ENCODE measurements around the gene NKX1-2.

The NKX1-2 gene

DNA sequence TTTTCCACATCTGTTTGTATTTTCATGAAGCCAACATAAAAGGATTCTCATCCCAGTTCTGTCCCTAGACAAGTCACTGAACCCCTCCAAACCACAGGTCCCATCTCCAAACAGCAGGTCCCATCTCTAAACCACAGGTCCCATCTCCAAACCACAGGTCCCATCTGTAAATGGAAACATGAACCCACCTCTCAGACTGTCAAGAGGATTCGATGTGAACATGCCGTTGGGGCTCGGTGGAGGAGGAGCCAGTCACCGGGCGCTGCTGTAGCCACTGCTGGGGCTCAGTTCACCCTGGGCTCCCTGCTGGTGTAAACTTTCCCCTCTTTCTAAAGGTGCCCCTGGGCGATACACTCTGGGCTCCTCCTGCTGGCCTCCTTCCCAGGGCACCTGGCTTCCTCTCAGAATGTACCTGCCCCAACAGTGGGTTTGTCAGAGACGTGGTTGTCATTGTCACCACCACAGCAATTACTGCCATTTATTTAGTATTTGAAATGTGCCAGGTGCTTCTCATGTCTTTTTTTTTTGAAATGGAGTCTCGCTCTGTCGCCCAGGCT lies 24.8 kb upstream of the NKX1-2 start:
- DNase-seq, result no peak

DNA sequence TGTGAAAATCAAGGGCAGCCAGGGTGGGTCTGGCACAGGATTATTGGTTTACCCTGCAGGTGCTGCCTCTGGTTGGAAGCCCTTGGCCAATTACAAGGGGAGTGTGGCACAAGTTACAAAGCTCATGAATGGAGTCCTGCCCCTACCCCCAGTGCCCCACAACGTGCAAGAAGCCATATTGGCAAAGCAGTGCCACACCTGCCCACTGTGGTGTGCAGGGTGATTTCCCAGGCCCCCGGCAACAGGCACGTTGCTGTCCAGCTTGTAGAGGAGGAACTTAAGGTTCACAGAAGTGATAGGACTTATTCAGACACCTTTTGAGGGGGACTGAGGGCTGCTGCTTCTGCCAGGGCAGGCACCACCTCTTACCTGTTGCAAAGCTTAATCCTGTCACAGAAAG lies 23.2 kb upstream of the NKX1-2 start:
- DNase-seq, result no peak

DNA sequence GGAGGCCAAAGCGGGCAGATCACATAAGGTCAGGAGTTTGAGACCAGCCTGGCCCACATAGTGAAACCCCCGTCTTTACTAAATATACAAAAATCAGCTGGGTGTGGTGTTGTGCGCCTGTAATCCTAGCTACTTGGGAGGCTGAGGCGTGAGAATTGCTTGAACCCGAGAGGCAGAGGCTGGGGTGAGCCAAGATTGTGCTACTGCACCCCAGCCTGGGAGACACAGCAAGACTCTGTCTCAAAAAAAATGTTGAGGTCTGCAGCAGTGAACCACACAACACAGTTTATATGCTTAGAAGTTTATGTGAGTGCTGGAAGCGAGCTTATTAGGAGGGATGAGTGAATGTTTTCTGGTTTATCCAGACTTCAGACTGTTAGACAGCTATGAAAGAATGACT lies 22.2 kb upstream of the NKX1-2 start:
- no peak for DNase-seq

DNA sequence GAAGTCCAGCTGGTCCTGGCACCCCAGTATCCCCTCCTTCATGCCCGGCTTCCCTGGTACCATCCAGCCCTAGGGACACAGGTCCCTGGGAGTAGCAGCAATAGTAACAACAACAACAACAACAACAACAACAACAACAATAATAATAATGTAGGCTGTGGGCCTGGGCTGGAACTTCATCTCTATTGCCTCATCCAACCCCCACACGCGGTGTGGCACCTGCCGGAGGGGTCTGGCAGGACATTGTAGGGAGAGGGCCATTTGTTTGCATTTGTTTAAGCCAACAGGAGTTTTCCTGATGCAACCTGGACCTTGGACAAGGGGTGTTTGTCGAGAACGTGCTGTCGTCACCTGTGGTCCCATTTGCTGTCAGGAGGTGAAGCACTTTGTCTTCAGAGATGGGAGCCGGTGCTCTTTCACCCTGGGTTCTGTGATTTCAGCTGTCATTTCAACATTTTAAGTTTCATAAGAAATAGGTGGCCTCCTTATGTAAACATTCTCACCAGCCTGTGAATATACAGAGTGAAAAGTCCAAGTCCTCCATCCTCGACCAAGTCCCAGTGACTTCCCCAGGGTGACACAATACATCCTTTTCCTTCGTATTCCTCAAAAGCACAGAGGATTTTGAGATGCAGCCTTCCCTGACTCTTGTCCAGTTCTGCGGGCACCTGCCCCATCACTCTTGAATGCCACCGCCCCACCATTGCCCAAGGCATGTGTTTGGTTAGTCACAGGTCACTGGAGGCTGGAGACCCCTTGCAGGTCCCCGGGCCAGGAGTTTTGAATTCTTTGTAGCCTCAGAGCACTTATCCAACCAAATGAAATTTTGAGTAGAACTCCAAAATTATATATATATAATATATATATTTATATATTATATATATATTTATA lies 21.0 kb upstream of the NKX1-2 start:
- DNase-seq, result no peak

DNA sequence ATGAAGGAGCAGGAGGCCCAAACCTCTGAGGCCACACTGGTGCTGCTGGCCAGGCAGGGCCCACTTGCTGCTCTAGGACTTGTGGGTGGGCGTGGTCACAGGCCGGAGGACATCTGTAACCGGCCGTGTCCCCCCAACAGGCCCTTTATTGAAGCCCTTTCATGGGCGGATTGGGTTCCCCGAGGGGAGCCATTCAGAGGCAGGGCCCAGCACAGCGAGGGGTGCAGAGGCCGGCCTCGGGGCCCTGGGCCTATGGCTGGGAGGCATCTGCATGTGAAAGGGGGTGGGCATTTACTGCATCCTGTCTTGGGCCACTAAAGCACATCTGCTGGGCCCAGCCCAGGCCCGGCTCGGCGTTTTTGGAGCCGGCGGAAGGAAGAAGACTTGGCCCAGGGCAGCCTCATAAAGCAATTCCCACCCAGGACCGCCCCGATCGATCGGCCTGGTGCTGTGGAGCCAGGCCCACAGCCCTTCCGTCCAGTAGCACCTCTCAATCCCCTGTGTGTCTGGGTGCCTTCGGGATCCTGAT lies 20.2 kb upstream of the NKX1-2 start:
- no peak for DNase-seq

DNA sequence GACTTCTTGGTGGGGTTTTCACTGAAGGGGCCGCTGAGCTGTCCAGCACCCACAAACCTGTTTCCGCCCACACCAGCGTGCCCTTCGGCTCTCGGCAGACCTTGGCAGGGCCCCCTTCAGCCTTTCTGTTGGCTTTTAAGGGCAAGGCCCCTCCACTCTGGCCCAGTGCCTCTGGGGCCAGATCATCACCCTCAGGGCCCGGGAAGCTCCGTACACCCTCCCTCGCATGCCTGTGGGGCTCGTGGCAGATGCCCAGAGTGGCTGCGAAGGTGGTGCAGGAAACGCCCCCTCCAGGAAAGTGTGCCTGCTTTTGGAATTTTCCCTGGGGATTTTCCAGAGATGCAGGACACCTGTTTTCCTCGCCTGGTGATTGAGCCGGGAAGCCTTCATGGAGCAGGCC lies 18.8 kb upstream of the NKX1-2 start:
- no peak for DNase-seq

DNA sequence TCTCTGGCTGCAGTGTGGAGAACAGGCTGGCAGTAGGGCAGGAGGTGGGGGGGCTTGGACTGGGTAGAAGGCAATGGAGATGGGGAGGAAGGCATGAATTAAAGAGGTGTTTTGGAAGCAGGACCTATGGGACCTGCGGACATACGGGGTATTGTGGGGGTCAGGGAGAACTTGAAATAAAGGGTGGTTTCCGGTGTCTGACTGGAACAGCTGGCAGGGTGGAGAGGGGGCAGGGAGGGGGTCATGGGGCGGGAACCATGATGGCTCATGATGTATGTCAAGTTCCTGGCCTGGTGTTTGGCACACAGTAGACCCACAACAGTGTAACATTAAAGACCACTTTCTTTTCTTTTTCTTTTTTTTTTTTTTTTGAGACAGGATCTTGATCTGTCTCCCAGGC lies 17.3 kb upstream of the NKX1-2 start:
- no peak for DNase-seq

DNA sequence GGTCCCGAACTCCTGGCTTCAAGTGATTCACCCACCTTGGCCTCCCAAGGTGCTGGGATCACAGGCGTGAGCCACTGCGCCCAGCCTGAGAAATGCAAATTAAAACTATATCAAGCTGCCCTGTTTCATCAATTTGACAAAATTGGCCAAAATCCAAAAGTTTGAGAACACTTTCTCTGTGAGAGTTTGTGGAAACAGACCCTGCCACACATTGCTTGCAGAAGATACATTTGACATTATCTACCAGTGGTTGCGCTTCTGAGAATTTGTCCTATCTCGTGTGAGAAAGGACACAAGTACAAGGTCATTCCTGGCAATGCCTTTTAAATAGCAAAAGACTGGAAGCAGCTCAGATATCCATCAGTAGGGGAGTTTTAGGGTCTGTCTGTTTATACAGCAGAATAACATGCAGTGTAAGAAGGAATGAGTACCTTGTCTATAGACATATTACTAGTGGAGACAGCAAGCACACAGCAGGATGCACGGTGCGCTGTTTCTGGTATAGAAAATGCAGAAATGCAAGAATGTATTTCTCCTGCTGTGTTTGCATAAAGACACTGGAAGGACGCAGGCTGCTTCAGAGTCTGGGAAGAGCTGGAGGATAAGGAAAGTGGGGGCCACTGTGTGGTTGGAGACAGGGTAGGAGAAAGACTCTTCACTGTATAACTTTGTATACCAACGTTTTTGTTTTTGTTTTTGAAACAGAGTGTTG lies 16.1 kb upstream of the NKX1-2 start:
- DNase-seq, result no peak

DNA sequence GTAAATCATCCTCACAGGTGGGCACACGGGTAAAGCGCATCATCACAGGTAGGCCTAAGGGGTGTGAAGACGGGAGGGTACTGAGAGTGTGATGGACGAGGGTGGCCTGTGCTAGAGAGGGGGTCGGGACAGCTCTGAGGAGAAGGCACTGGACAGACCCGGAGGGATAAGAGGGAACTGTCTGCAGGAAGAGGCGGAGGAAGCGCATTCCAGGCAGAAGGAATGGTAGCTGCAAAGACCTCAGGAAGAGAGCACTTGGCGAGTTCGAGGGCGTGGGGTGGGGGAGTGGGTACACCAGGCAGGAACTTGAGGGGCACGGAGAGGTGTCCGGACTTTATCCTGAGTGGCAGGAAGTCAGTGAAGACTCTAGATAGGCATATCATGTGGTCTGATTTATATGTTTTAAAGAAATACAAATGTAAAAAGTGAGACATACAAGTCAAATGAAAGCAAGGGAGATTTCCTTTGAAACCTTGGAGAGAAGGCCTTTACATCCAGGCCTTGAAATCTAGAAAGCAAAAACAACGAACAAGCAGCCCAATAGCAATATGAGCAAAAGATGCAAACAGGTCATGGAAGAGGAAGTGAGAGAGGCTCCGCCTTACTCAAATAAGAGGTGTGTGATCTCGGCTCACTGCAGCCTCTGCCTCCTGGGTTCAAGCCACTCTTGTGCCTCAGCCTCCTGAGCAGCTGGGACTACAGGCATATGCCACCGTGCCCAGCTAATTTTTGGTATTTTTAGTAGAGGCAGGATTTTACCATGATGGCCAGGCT lies 15.4 kb upstream of the NKX1-2 start:
- DNase-seq, result peak in 2 of 4 experiments; percentile 22 to 23

DNA sequence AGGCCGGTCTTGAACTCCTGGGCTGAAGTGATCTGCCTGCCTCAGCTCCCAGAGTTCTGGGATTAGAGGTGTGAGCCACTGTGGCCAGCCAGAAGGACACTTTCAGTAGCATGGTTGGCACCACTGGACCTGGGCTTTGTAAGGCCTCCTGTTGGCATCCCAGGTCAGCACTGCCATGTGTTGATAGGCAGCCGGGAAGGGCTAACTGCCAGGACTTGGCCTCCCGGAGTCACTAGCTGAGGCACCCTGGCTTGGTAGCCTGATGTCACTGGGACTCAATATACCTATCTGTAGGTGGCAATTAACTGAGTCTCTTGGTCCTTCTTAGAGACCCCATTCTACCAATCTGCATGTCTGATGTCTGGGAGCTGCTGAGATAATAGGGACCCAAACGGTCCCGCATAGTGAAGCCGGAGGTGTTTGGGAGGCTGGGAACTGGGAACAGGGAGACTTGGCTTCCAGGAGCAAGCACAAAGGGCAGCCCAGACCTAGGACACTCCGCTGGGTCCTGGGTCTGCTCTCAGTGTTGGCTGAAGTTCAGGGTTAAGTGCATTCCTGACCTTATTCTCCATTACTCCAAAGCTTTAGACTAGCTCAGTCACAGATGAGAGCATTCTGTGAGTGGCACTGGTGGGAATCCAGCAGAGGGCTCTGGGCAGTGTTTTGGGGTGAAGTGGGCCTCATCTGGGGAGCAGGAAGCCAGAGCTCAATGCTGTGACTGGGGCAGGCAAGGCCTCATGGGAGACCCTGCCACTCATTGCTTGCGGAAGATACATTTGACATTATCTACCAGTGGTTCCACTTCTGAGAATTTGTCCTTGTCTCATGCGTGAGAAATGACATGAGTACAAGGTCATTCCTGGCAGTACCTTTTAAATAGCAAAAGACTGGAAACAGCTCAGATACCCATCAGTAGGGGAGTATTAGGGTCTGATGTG lies 14.5 kb upstream of the NKX1-2 start:
- DNase-seq, result no peak

DNA sequence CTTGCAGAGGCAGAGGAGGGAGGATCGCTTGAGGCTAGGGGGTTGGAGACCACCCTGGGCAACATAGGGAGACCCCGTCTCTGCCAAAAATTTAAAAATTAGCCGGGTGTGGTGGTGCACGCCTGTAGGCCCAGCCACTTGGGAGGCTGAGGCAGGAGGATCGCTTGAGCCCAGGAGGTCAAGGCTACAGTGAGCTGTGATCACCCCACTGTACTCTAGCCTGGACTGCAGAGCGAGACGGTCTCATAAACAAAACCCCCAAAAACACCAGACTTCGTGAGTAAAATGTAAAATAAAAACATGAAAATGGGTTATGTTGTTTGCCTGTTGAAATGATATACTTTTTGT lies 12.5 kb upstream of the NKX1-2 start:
- no peak for DNase-seq

DNA sequence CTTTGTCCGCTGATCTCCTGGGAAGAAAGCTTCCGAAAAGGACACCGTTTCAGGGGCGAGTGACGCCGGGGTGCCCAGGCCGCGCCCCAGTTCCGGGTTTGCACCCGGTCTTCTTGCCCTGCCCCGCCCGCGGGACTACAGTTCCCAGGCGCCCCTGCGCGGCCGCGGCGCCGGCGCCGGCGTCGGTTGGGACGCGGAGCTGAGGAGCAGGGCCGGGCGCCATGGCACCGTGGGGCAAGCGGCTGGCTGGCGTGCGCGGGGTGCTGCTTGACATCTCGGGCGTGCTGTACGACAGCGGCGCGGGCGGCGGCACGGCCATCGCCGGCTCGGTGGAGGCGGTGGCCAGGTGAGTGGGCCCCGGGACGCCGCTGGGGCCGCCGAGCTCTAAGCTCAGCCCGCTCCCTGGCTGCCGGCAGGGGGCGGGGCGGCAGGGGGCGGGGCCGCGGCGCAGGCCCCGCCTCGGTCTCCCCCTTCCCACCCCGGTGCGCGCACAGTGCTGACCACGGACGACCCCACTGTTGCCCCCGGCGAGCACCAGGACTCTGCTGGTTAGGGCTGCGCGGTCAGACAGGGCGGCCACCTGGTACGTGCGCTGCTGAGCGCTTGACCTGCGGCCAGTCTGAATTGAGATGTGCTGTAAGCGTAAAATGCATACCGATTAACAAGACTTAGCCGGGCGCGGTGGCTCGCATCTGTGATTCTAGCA lies 12.0 kb upstream of the NKX1-2 start, which contains the start of gene LHPP:
Gene LHPP (plus strand): TSS at position 182 of the 706 bp plus-strand sequence. CDS start 40 bp downstream, at position 222.
- DNase-seq, result peak; percentile 91 to 97 (median 94)

DNA sequence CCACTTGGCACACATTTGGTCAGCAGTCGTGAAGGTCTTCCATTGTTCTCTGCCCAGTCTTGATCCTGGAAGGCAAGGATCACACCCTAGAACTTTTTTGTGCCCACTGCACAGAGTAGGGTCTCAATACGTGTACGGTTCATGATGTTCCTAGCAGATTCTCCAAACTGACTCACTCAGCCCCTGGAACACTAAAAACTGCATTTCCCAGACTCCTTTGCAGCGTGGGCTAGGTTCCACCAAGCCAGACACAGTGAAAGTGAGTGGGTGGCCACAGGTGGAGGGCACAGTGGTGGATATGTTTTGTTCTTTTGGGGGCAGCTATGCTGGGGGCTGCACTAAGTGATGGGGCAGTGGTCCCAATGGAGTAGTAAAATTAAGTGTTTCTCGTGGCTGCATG lies 10.3 kb upstream of the NKX1-2 start:
- no peak for DNase-seq

DNA sequence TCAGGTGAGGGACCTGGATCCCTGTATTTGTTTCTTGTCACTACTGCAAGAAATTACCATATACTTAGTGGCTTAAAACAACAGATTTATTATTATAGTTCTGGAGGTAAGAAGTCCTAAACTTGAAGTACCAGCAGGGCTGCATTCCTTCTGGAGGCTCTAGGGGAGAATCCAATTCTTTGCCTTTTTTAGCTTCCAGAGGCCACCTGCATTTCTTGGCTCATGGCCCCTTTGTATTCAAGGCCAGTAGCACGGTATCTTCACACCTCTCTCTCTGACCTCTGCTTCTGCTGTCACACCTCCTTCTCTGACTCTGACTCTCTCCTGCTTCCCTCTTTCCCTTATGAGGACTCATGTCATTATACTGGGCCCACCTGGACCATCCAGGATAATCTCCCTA lies 9.6 kb upstream of the NKX1-2 start:
- no peak for DNase-seq

DNA sequence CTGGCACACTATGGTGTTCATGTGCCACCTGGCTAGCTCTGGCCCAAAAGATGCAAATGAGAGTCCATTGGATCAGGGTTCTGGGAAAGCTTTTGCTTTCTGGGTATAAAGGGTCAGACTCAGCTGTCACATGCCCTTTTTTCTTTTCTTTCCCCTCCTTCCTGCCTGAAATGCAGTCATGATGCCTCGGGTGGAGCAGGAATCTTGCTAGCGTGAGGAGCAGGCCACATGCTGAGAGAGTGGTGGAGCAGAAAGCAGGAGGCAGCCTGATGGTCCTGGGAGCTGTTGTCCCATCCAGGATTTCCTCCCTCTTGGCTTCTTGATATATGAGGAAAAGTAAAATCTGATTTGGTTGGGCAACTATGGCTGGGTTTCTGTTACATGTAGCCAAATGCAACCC lies 9.1 kb upstream of the NKX1-2 start:
- no peak for DNase-seq

DNA sequence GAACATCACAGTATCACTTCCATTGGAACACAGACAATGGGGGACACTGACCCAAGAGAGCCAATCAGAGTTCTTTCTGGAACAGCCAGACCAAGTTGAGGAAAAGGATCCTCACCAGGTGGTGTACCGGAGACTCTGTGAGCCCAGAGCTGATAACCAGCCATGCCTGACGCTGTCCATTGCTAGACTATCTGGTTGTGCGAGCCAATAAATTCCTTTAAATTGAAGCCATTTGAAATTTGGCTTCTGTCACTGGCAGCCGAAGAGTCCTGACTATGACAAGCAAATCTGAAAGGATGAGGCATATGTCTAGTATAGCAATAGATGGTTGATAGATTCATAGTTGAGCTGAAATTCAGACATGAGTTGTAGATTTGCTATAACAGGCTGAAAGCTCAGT lies 8.6 kb upstream of the NKX1-2 start:
- no peak for DNase-seq

DNA sequence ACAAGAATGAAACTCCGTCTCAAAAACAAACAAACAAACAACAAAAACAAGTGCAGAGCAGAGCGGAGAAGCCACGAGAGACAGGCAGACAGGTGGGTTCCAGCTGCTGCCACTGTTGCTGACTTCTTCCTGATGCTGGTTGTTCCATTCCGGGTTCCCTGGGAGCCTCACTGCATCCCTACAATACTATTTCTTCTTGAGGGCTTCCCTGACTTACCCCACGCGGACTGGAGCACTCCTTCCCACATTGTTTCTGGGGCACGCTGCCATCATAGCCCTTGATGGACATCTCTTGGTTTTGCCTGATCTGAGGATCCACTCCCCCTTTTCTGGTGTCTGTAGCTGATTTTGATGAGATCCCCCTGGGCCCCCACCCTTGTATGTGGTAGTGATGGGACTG lies 5.6 kb upstream of the NKX1-2 start:
- no peak for DNase-seq

DNA sequence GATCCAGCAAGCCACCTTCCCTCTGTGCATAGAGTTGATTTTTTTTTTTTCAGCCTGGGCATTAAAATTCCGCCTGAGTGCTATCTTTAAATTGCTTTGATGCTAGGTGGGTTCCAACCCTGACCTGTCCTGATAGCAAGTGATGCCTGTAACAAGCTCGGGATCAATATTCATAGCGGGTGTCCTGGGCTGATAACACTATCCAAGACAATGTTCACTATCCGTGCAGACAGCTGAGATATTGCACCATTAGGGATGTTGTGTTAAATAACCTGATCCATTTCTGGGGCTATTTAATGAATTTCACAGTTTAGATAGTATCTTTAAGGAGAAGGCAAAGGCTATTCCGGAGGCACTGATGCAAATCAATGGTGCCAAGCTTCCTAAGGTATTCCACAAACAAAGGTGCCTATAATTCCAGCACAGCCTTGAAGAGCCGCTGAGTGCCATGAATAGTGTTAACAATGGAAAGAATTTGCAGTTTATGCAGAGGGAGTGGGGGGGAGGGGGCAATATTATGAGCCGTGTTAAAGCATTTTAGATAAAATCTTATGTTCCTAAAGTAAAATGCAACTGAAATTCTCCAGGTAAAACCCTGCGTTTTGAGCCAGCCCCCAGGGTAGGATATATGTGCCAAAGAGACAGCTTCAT lies 4.2 kb upstream of the NKX1-2 start:
- no peak for DNase-seq

DNA sequence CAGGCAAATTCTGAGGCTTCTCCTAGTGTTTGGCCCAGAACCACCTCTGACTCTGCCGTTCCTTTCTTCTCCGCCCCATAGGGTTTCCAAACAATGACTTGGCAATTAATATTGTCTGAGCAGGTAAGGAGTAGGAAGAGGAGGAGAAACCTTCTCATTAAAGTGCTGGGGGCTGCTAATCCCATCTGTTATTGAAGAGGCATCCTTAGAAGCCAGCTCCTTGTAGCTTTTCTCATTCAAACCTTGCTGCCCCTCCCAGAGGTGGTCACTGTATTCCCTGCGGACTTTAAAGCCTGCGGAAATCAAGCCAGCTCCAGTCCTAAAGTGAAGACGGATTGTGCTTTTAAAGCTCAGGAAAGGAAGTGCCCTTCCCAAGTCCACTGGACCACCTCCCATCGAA lies 1.4 kb upstream of the NKX1-2 start:
- no peak for DNase-seq

DNA sequence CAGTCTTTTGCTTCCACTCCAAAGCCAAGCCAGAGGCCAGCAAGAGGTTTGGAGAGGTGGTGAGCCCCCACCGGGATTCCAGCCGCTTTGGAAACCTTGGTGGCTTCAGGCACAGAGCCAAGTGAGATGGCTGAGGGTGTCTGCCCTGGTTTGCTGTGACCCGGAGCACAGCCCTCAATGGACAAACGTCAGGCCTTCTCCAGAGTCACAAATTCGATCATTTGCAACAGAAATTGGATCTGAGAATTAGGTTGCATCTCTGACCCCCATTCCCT lies 885 bp upstream of the NKX1-2 start:
- no peak for DNase-seq
